K562 (cell line): Measurements from ENCODE around the gene IFITM2. TPM values are rescaled to one million over a fixed set of nuclear protein-coding genes. Genes with fewer than 3 reads are reported as not detected.
A peak's percentile ranks its signal among the peaks of the same experiment; 100 is the strongest.

Experiments used
- BRCA1 ChIP-seq, 2 experiments: fragments of 450-650 bp in 1 of 2; sonication (generic) in 1 of 2; formaldehyde crosslinking in 1 of 2; IDR thresholded peaks; 2 replicates each; pipeline versions ENCODE4 v1.5.0 to v1.6.1; 2017 to 2020; ENCODE audit warnings: mild to moderate bottlenecking in 1 of 2, missing genetic modification reagents in 1 of 2
- CEBPG ChIP-seq, 3 experiments: fragments of 200-800 bp in 1 of 3; sonication (Bioruptor generic) in 1 of 3; sonication (generic) in 1 of 3; formaldehyde crosslinking in 1 of 3; IDR thresholded peaks in 2 of 3; conservative IDR thresholded peaks in 1 of 3; 2 replicates each; pipeline versions ENCODE4 v1.6.1 to v1.8.0; 2016 to 2022; ENCODE audit warnings: missing compliant biosample characterization in 2 of 3, missing genetic modification characterization in 2 of 3, mild to moderate bottlenecking in 1 of 3, missing genetic modification reagents in 1 of 3
- FOS ChIP-seq: IDR thresholded peaks from 3 replicates; pipeline ENCODE4 v1.6.1; 2011; ENCODE audit not compliant: insufficient read length; ENCODE audit errors: extremely low read depth
- FOXK1 ChIP-seq: sonication (generic); formaldehyde crosslinking; IDR thresholded peaks from 2 replicates; pipeline ENCODE4 v1.8.0; 2022; ENCODE audit warnings: missing genetic modification reagents, mild to moderate bottlenecking, borderline replicate concordance
- HMGN3 ChIP-seq: IDR thresholded peaks from 2 replicates; pipeline ENCODE4 v1.6.1; 2011; ENCODE audit warnings: borderline replicate concordance, low read depth, mild to moderate bottlenecking, mixed read lengths, low read length; ENCODE audit not compliant: insufficient read length; ENCODE audit errors: extremely low read depth
- NBN ChIP-seq: fragments of 450-650 bp; IDR thresholded peaks from 2 replicates; pipeline ENCODE4 v1.6.1; 2016; ENCODE audit warnings: low read depth, mild to moderate bottlenecking
- NFE2L1 ChIP-seq: fragments of 450-650 bp; IDR thresholded peaks from 2 replicates; pipeline ENCODE4 v1.6.1; 2016; ENCODE audit warnings: missing genetic modification characterization, low read depth, mild to moderate bottlenecking, missing compliant biosample characterization, moderate library complexity, borderline replicate concordance
- ZFP30 ChIP-seq: fragments of 250-450 bp; sonication (Bioruptor Pico); IDR thresholded peaks from 2 replicates; pipeline ENCODE4 v1.8.0; 2022; ENCODE audit warnings: moderate library complexity, mild to moderate bottlenecking, inconsistent platforms, borderline replicate concordance
- ZFPM2 ChIP-seq: fragments of 250-450 bp; sonication (Bioruptor Pico); IDR thresholded peaks from 2 replicates; pipeline ENCODE4 v1.5.1; 2022; ENCODE audit warnings: mild to moderate bottlenecking
- ZNF3 ChIP-seq: fragments of 250-450 bp; sonication (Bioruptor Pico); IDR thresholded peaks from 2 replicates; pipeline ENCODE4 v1.5.0; 2021; ENCODE audit warnings: mild to moderate bottlenecking, moderate library complexity
- ZNF780A ChIP-seq: fragments of 250-450 bp; sonication (Bioruptor Pico); IDR thresholded peaks from 2 replicates; pipeline ENCODE4 v1.5.0; 2021; ENCODE audit warnings: mild to moderate bottlenecking
- polyA plus RNA-seq, 8 experiments: library from polyadenylated mRNA; depleted of rRNA in 4 of 8; stranded (reverse) in 5 of 8; unstranded in 3 of 8; fragments of >200 nt; fragmentation: Nextera tagmentation in 2 of 8; fragmentation: Illumina TruSeq in 1 of 8; extraction: Ambion mirVana in 2 of 8; extraction: Trizol in 1 of 8; gene quantifications; 2 replicates each; pipeline versions ENCODE4 v1.2.1 to v1.2.3, GENCODE V29; 2011 to 2014; ENCODE audit warnings: inconsistent platforms in 1 of 8, missing spikeins in 1 of 8
- total RNA-seq, 7 experiments: library from RNA; depleted of rRNA in 6 of 7; stranded (reverse); fragments of >200 nt in 6 of 7; fragmentation: Illumina TruSeq in 2 of 7; extraction: Trizol in 2 of 7; gene quantifications; 2 replicates each; pipeline versions ENCODE4 v1.2.1 to v1.2.3, GENCODE V29; 2011 to 2021; ENCODE audit warnings: low replicate concordance in 1 of 7
- TF ChIP-seq, protein P1 (sequence below), 2 experiments: fragments of 450-650 bp in 1 of 2; sonication (generic) in 1 of 2; formaldehyde crosslinking in 1 of 2; IDR thresholded peaks; 2 replicates each; pipeline versions ENCODE4 v1.7.1 to v1.9.0; 2016 to 2022; ENCODE audit warnings: inconsistent platforms in 1 of 2, mild to moderate bottlenecking in 1 of 2, missing genetic modification reagents in 1 of 2
- TF ChIP-seq, protein P2 (sequence below), 2 experiments: fragments of 450-650 bp; IDR thresholded peaks; 2 replicates each; pipeline ENCODE4 v1.6.1; 2016
- TF ChIP-seq, protein P3 (sequence below): fragments of 250-450 bp; sonication (Bioruptor Pico); IDR thresholded peaks from 2 replicates; pipeline ENCODE4 v1.8.0; 2021; ENCODE audit warnings: moderate library complexity, mild to moderate bottlenecking, inconsistent platforms

The IFITM2 gene
- total and polyA plus RNA-seq, 9 of the 15 experiments (the other 6 are each of a cell fraction or from before 2014, with no cell fraction given): 52.8 to 4,872 (median 356) TPM

DNA sequence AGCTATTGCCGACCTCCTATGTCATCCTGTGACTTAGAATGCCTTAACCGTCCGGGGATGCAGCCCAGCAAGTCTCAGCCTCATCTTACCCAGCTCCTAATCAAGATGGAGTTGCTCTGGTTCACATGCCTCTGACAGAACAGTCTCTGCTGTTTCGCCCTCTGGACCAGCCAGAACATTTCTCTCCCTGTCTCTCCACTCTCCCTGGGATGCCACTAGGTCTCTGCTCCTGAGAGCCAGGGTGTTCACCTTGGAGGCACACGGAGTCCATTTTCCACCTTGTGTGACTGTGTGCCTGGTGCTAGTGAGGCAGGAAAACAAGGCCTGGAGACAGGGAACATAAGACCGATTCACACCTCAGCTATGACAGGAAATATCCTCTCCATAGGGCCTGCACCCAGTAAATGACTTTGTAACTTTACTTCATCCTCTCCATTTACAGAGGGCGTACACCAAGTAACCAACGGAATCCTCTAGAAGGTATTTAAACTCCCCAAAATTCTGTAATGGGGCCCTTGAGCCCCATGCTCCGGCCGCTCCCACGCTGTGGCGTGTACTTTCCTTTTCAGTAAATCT, 44.9 kb downstream of the IFITM2 start (continued):
- TF ChIP-seq, protein P1, sequence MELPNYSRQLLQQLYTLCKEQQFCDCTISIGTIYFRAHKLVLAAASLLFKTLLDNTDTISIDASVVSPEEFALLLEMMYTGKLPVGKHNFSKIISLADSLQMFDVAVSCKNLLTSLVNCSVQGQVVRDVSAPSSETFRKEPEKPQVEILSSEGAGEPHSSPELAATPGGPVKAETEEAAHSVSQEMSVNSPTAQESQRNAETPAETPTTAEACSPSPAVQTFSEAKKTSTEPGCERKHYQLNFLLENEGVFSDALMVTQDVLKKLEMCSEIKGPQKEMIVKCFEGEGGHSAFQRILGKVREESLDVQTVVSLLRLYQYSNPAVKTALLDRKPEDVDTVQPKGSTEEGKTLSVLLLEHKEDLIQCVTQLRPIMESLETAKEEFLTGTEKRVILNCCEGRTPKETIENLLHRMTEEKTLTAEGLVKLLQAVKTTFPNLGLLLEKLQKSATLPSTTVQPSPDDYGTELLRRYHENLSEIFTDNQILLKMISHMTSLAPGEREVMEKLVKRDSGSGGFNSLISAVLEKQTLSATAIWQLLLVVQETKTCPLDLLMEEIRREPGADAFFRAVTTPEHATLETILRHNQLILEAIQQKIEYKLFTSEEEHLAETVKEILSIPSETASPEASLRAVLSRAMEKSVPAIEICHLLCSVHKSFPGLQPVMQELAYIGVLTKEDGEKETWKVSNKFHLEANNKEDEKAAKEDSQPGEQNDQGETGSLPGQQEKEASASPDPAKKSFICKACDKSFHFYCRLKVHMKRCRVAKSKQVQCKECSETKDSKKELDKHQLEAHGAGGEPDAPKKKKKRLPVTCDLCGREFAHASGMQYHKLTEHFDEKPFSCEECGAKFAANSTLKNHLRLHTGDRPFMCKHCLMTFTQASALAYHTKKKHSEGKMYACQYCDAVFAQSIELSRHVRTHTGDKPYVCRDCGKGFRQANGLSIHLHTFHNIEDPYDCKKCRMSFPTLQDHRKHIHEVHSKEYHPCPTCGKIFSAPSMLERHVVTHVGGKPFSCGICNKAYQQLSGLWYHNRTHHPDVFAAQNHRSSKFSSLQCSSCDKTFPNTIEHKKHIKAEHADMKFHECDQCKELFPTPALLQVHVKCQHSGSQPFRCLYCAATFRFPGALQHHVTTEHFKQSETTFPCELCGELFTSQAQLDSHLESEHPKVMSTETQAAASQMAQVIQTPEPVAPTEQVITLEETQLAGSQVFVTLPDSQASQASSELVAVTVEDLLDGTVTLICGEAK (IDR thresholded peaks at IDR 0.05): no peak
- TF ChIP-seq, protein P1 (CRISPR knock-in tag; IDR thresholded peaks at IDR 0.05): no peak
- TF ChIP-seq, protein P2, sequence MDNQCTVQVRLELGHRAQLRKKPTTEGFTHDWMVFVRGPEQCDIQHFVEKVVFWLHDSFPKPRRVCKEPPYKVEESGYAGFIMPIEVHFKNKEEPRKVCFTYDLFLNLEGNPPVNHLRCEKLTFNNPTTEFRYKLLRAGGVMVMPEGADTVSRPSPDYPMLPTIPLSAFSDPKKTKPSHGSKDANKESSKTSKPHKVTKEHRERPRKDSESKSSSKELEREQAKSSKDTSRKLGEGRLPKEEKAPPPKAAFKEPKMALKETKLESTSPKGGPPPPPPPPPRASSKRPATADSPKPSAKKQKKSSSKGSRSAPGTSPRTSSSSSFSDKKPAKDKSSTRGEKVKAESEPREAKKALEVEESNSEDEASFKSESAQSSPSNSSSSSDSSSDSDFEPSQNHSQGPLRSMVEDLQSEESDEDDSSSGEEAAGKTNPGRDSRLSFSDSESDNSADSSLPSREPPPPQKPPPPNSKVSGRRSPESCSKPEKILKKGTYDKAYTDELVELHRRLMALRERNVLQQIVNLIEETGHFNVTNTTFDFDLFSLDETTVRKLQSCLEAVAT (IDR thresholded peaks at IDR 0.05): no peak
- TF ChIP-seq FOXK1 (CRISPR knock-in tag) (no peak), ZFP30 (CRISPR knock-in tag) (no peak), CEBPG (CRISPR knock-in tag; IDR thresholded peaks at IDR 0.05) (no peak), CEBPG (tag; conservative IDR thresholded peaks at IDR 0.05 in 1 of 2, IDR thresholded peaks at IDR 0.05 in 1 of 2) (no peak), BRCA1 (IDR thresholded peaks at IDR 0.05) (no peak), BRCA1 (CRISPR knock-in tag; IDR thresholded peaks at IDR 0.05) (no peak), ZFPM2 (CRISPR knock-in tag) (0 out of 2 replicates have a peak, but pooled peaks have one; percentile 56), HMGN3 (no peak), FOS (no peak), NFE2L1 (tag) (peak; percentile 67), ZNF3 (peak; percentile 52; the same call in 1 of the 2 replicates), NBN (no peak), ZNF780A (CRISPR knock-in tag) (no peak)
- TF ChIP-seq, protein P3, sequence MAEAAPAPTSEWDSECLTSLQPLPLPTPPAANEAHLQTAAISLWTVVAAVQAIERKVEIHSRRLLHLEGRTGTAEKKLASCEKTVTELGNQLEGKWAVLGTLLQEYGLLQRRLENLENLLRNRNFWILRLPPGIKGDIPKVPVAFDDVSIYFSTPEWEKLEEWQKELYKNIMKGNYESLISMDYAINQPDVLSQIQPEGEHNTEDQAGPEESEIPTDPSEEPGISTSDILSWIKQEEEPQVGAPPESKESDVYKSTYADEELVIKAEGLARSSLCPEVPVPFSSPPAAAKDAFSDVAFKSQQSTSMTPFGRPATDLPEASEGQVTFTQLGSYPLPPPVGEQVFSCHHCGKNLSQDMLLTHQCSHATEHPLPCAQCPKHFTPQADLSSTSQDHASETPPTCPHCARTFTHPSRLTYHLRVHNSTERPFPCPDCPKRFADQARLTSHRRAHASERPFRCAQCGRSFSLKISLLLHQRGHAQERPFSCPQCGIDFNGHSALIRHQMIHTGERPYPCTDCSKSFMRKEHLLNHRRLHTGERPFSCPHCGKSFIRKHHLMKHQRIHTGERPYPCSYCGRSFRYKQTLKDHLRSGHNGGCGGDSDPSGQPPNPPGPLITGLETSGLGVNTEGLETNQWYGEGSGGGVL (CRISPR knock-in tag): peak; percentile 90
